Measurements from ENCODE around the gene MYRIP. TPM values are rescaled to one million over a fixed set of nuclear protein-coding genes. Genes with fewer than 3 reads are reported as not detected.

Gene MYRIP
- total and polyA plus RNA-seq, 4 donors: 0.15 to 11.0 (median 5.5) TPM

- 69 to 75% methylated on average over 4 of the region's 4 CpGs for WGBS, 2 donors
- no peaks in the 10 kb centered on the region for H3K4me1 ChIP-seq (ENCODE audit: control insufficient read depth in 1 of 2, insufficient read depth in 2 of 2, low read length in 2 of 2)
- H3K36me3 ChIP-seq (ENCODE audit: control insufficient read depth in 1 of 2, insufficient read depth in 2 of 2, low read length in 1 of 2): no peaks in the 10 kb centered on the region
- H3K9me3 ChIP-seq (ENCODE audit: control insufficient read depth, low read length): no peaks in the 10 kb centered on the region
- H3K27me3 ChIP-seq (ENCODE audit: control insufficient read depth in 1 of 2, insufficient read depth in 2 of 2, low read length in 1 of 2): no peaks in the 10 kb centered on the region
- no peak overlapping the region for H3K27ac ChIP-seq (ENCODE audit: low read depth in 1 of 2, low read length in 2 of 2)
- ATAC-seq (ENCODE audit: low FRiP score) (no peak), DNase-seq (no peak)
- intact Hi-C loops (cut with DNase I): no loop called here
- H3K4me3 ChIP-seq (ENCODE audit: low read length in 2 of 2): no peak overlapping the region
Measured at GRCh38 chr3:40211579-40211978, 402.2 kb downstream of the MYRIP start.

GRCh38 chr3:40213556-40213955, 404.1 kb downstream of the MYRIP start:
- 70 to 71% methylated on average over 5 of the region's 5 CpGs for WGBS, 2 donors
- Histone ChIP-seq H3K4me3 (ENCODE audit: low read length in 2 of 2) (no peak overlapping the region), H3K9me3 (ENCODE audit: control insufficient read depth, low read length) (no peaks in the 10 kb centered on the region), H3K4me1 (ENCODE audit: control insufficient read depth in 1 of 2, insufficient read depth in 2 of 2, low read length in 2 of 2) (no peaks in the 10 kb centered on the region), H3K27me3 (ENCODE audit: control insufficient read depth in 1 of 2, insufficient read depth in 2 of 2, low read length in 1 of 2) (no peaks in the 10 kb centered on the region), H3K27ac (ENCODE audit: low read depth in 1 of 2, low read length in 2 of 2) (no peak overlapping the region), H3K36me3 (ENCODE audit: control insufficient read depth in 1 of 2, insufficient read depth in 2 of 2, low read length in 1 of 2) (no peaks in the 10 kb centered on the region)
- no peak for DNase-seq
- ATAC-seq (ENCODE audit: low FRiP score): no peak
- intact Hi-C loops (cut with DNase I): no loop called here

- Histone ChIP-seq H3K4me3 (ENCODE audit: low read length in 2 of 2) (no peak overlapping the region), H3K9me3 (ENCODE audit: control insufficient read depth, low read length) (no peaks in the 10 kb centered on the region), H3K27ac (ENCODE audit: low read depth in 1 of 2, low read length in 2 of 2) (no peak overlapping the region), H3K36me3 (ENCODE audit: control insufficient read depth in 1 of 2, insufficient read depth in 2 of 2, low read length in 1 of 2) (no peaks in the 10 kb centered on the region), H3K4me1 (ENCODE audit: control insufficient read depth in 1 of 2, insufficient read depth in 2 of 2, low read length in 2 of 2) (no peaks in the 10 kb centered on the region), H3K27me3 (ENCODE audit: control insufficient read depth in 1 of 2, insufficient read depth in 2 of 2, low read length in 1 of 2) (no peaks in the 10 kb centered on the region)
- intact Hi-C loops (cut with DNase I): no loop called here
- ATAC-seq (ENCODE audit: low FRiP score) (no peak), DNase-seq (no peak)
Measured at GRCh38 chr3:40215015-40215414, 405.6 kb downstream of the MYRIP start.

GRCh38 chr3:40216471-40216870, 407.1 kb downstream of the MYRIP start:
- Histone ChIP-seq H3K4me3 (ENCODE audit: low read length in 2 of 2) (no peak overlapping the region), H3K9me3 (ENCODE audit: control insufficient read depth, low read length) (no peaks in the 10 kb centered on the region), H3K4me1 (ENCODE audit: control insufficient read depth in 1 of 2, insufficient read depth in 2 of 2, low read length in 2 of 2) (no peaks in the 10 kb centered on the region), H3K27ac (ENCODE audit: low read depth in 1 of 2, low read length in 2 of 2) (no peak overlapping the region), H3K27me3 (ENCODE audit: control insufficient read depth in 1 of 2, insufficient read depth in 2 of 2, low read length in 1 of 2) (no peaks in the 10 kb centered on the region), H3K36me3 (ENCODE audit: control insufficient read depth in 1 of 2, insufficient read depth in 2 of 2, low read length in 1 of 2) (no peaks in the 10 kb centered on the region)
- intact Hi-C loops (cut with DNase I): no loop called here
- ATAC-seq (ENCODE audit: low FRiP score) (no peak), DNase-seq (no peak)
- 26 to 34% methylated on average over 2 of the region's 2 CpGs for WGBS, 2 donors

GRCh38 chr3:40223856-40224255, 414.4 kb downstream of the MYRIP start:
- no peaks in the 10 kb centered on the region for H3K4me1 ChIP-seq (ENCODE audit: control insufficient read depth in 1 of 2, insufficient read depth in 2 of 2, low read length in 2 of 2)
- H3K36me3 ChIP-seq (ENCODE audit: control insufficient read depth in 1 of 2, insufficient read depth in 2 of 2, low read length in 1 of 2): no peaks in the 10 kb centered on the region
- DNase-seq (no peak), ATAC-seq (ENCODE audit: low FRiP score) (no peak)
- no peak overlapping the region for H3K4me3 ChIP-seq (ENCODE audit: low read length in 2 of 2)
- no peaks in the 10 kb centered on the region for H3K27me3 ChIP-seq (ENCODE audit: control insufficient read depth in 1 of 2, insufficient read depth in 2 of 2, low read length in 1 of 2)
- no peak overlapping the region for H3K27ac ChIP-seq (ENCODE audit: low read depth in 1 of 2, low read length in 2 of 2)
- H3K9me3 ChIP-seq (ENCODE audit: control insufficient read depth, low read length): no peaks in the 10 kb centered on the region
- intact Hi-C loops (cut with DNase I): no loop called here
- 91 to 92% methylated on average over 4 of the region's 4 CpGs for WGBS, 2 donors

GRCh38 chr3:40224796-40225515, 415.5 kb downstream of the MYRIP start:
- Histone ChIP-seq H3K27me3 (ENCODE audit: control insufficient read depth in 1 of 2, insufficient read depth in 2 of 2, low read length in 1 of 2) (no peaks in the 10 kb centered on the region), H3K4me1 (ENCODE audit: control insufficient read depth in 1 of 2, insufficient read depth in 2 of 2, low read length in 2 of 2) (no peaks in the 10 kb centered on the region), H3K9me3 (ENCODE audit: control insufficient read depth, low read length) (no peaks in the 10 kb centered on the region), H3K27ac (ENCODE audit: low read depth in 1 of 2, low read length in 2 of 2) (no peak overlapping the region), H3K4me3 (ENCODE audit: low read length in 2 of 2) (no peak overlapping the region), H3K36me3 (ENCODE audit: control insufficient read depth in 1 of 2, insufficient read depth in 2 of 2, low read length in 1 of 2) (no peaks in the 10 kb centered on the region)
- 93% methylated on average over 6 of the region's 6 CpGs for WGBS, 2 donors
- intact Hi-C loops (cut with DNase I): no loop called here
- DNase-seq: no peak
- no peak for ATAC-seq (ENCODE audit: low FRiP score)

- Histone ChIP-seq H3K4me1 (ENCODE audit: control insufficient read depth in 1 of 2, insufficient read depth in 2 of 2, low read length in 2 of 2) (no peaks in the 10 kb centered on the region), H3K36me3 (ENCODE audit: control insufficient read depth in 1 of 2, insufficient read depth in 2 of 2, low read length in 1 of 2) (no peaks in the 10 kb centered on the region), H3K4me3 (ENCODE audit: low read length in 2 of 2) (no peak overlapping the region), H3K27me3 (ENCODE audit: control insufficient read depth in 1 of 2, insufficient read depth in 2 of 2, low read length in 1 of 2) (no peaks in the 10 kb centered on the region), H3K27ac (ENCODE audit: low read depth in 1 of 2, low read length in 2 of 2) (no peak overlapping the region), H3K9me3 (ENCODE audit: control insufficient read depth, low read length) (no peaks in the 10 kb centered on the region)
- WGBS, 2 donors: 87% methylated on average over 5 of the region's 5 CpGs
- ATAC-seq (ENCODE audit: low FRiP score): no peak
- intact Hi-C loops (cut with DNase I): no loop called here
- no peak for DNase-seq
Measured at GRCh38 chr3:40226636-40227035, 417.2 kb downstream of the MYRIP start.

- Histone ChIP-seq H3K27me3 (ENCODE audit: control insufficient read depth in 1 of 2, insufficient read depth in 2 of 2, low read length in 1 of 2) (no peaks in the 10 kb centered on the region), H3K4me1 (ENCODE audit: control insufficient read depth in 1 of 2, insufficient read depth in 2 of 2, low read length in 2 of 2) (no peaks in the 10 kb centered on the region), H3K27ac (ENCODE audit: low read depth in 1 of 2, low read length in 2 of 2) (no peak overlapping the region), H3K9me3 (ENCODE audit: control insufficient read depth, low read length) (no peaks in the 10 kb centered on the region), H3K4me3 (ENCODE audit: low read length in 2 of 2) (no peak overlapping the region), H3K36me3 (ENCODE audit: control insufficient read depth in 1 of 2, insufficient read depth in 2 of 2, low read length in 1 of 2) (no peaks in the 10 kb centered on the region)
- 79 to 87% methylated on average over 5 of the region's 5 CpGs for WGBS, 2 donors
- no peak for DNase-seq
- intact Hi-C loops (cut with DNase I): no loop called here
- ATAC-seq (ENCODE audit: low FRiP score): no peak
Measured at GRCh38 chr3:40228792-40229350, 419.5 kb downstream of the MYRIP start.

- Histone ChIP-seq H3K4me3 (ENCODE audit: low read length in 2 of 2) (no peak overlapping the region), H3K36me3 (ENCODE audit: control insufficient read depth in 1 of 2, insufficient read depth in 2 of 2, low read length in 1 of 2) (no peaks in the 10 kb centered on the region), H3K4me1 (ENCODE audit: control insufficient read depth in 1 of 2, insufficient read depth in 2 of 2, low read length in 2 of 2) (no peaks in the 10 kb centered on the region), H3K27ac (ENCODE audit: low read depth in 1 of 2, low read length in 2 of 2) (no peak overlapping the region), H3K27me3 (ENCODE audit: control insufficient read depth in 1 of 2, insufficient read depth in 2 of 2, low read length in 1 of 2) (no peaks in the 10 kb centered on the region), H3K9me3 (ENCODE audit: control insufficient read depth, low read length) (no peaks in the 10 kb centered on the region)
- DNase-seq (no peak), ATAC-seq (ENCODE audit: low FRiP score) (no peak)
- WGBS, 2 donors: 86 to 89% methylated on average over 6 of the region's 6 CpGs
- intact Hi-C loops (cut with DNase I): no loop called here
Measured at GRCh38 chr3:40229386-40229785, 420.0 kb downstream of the MYRIP start.
